GM23338 (cell line): ENCODE measurements around the gene DOCK4. TPM values are rescaled to one million over a fixed set of nuclear protein-coding genes. Genes with fewer than 3 reads are reported as not detected.

ENCODE experiments used
- ATAC-seq: fragments of 200-7000 bp; cut with Tn5 transposase; 3 replicates; pipeline ENCODE4 v1.9.1; 2020
- DNase-seq: peaks from one replicate; pipeline ENCODE4 v3.0.0-alpha.2; 2015; ENCODE audit warnings: low spot score
- H2AFZ ChIP-seq: fragments of 200-600 bp; sonication (generic); 2 replicates; pipeline ENCODE4 v1.8.0; 2016; ENCODE audit warnings: antibody characterized with exemption, mild to moderate bottlenecking, moderate library complexity
- H3F3A ChIP-seq: fragments of 200-600 bp; sonication (generic); replicated peaks from 2 replicates; pipeline ENCODE4 v1.8.0; 2017; ENCODE audit warnings: antibody characterized with exemption, mixed run types, low read depth
- H3K27ac ChIP-seq: fragments of 200-600 bp; sonication (generic); 2 replicates; pipeline ENCODE4 v1.6.1; 2016; ENCODE audit warnings: low read depth
- H3K27me3 ChIP-seq: fragments of 200-600 bp; sonication (generic); 2 replicates; pipeline ENCODE4 v1.8.0; 2016; ENCODE audit warnings: mild to moderate bottlenecking, mixed run types, moderate library complexity; ENCODE audit not compliant: insufficient read depth
- H3K36me3 ChIP-seq: fragments of 200-600 bp; sonication (generic); 2 replicates; pipeline ENCODE4 v1.8.0; 2016; ENCODE audit warnings: mild to moderate bottlenecking; ENCODE audit not compliant: insufficient read depth
- H3K4me1 ChIP-seq: fragments of 200-600 bp; sonication (generic); 2 replicates; pipeline ENCODE4 v1.8.0; 2016; ENCODE audit warnings: mild to moderate bottlenecking, moderate library complexity; ENCODE audit not compliant: insufficient read depth
- H3K4me2 ChIP-seq: fragments of 200-600 bp; sonication (generic); 2 replicates; pipeline ENCODE4 v1.7.1; 2017; ENCODE audit warnings: mixed run types
- H3K4me3 ChIP-seq: fragments of 200-600 bp; sonication (generic); 2 replicates; pipeline ENCODE4 v1.6.1; 2016; ENCODE audit warnings: mixed run types
- H3K79me2 ChIP-seq: fragments of 200-600 bp; sonication (generic); replicated peaks from 2 replicates; pipeline ENCODE4 v1.8.0; 2017; ENCODE audit warnings: mild to moderate bottlenecking; ENCODE audit not compliant: insufficient read depth
- H3K9me2 ChIP-seq: fragments of 200-600 bp; sonication (generic); 2 replicates; pipeline ENCODE4 v1.8.0; 2017; ENCODE audit not compliant: insufficient read depth
- H4K20me1 ChIP-seq: fragments of 200-600 bp; sonication (generic); replicated peaks from 2 replicates; pipeline ENCODE4 v1.8.0; 2017; ENCODE audit warnings: mild to moderate bottlenecking; ENCODE audit not compliant: insufficient read depth
- H3K27ac Mint-ChIP-seq: 2 replicates; pipeline ENCODE4 v1.8.0; 2020; ENCODE audit warnings: inconsistent platforms, mild to moderate bottlenecking, moderate library complexity, mixed read lengths
- H3K27me3 Mint-ChIP-seq: 3 replicates; pipeline ENCODE4 v1.8.0; 2022; ENCODE audit warnings: low read depth, mild to moderate bottlenecking, moderate library complexity, mixed read lengths, inconsistent platforms; ENCODE audit not compliant: insufficient read depth, poor library complexity
- H3K36me3 Mint-ChIP-seq: 3 replicates; pipeline ENCODE4 v1.8.0; 2021; ENCODE audit warnings: low read depth, mild to moderate bottlenecking, inconsistent platforms, moderate library complexity, mixed read lengths
- H3K4me1 Mint-ChIP-seq: 3 replicates; pipeline ENCODE4 v1.8.0; 2020; ENCODE audit warnings: mild to moderate bottlenecking, inconsistent platforms, mixed read lengths
- H3K4me3 Mint-ChIP-seq: 3 replicates; pipeline ENCODE4 v1.8.0; 2021; ENCODE audit warnings: moderate library complexity, mild to moderate bottlenecking, inconsistent platforms, mixed read lengths
- H3K9me3 Mint-ChIP-seq: 3 replicates; pipeline ENCODE4 v1.8.0; 2020; ENCODE audit warnings: moderate library complexity, mild to moderate bottlenecking, inconsistent platforms, mixed read lengths
- CREB1 ChIP-seq: fragments of 250-450 bp; sonication (Bioruptor Pico); IDR thresholded peaks from 2 replicates; pipeline ENCODE4 v1.5.0; 2020; ENCODE audit warnings: low read depth, mild to moderate bottlenecking, moderate library complexity
- CTCF ChIP-seq, 2 experiments: fragments of 200-600 bp in 1 of 2; sonication (generic) in 1 of 2; conservative IDR thresholded peaks; 2 replicates each; pipeline versions ENCODE4 v1.5.1 to v1.6.1; 2016 to 2017; ENCODE audit warnings: antibody characterized with exemption in 2 of 2, low read depth in 2 of 2, mild to moderate bottlenecking in 2 of 2, moderate library complexity in 1 of 2
- ETS1 ChIP-seq: IDR thresholded peaks from 2 replicates; pipeline ENCODE4 v1.6.1; 2016; ENCODE audit warnings: antibody characterized with exemption
- EZH2 ChIP-seq: fragments of 200-600 bp; sonication (generic); IDR thresholded peaks from one replicate; pipeline ENCODE4 v1.8.0; 2017; ENCODE audit warnings: antibody characterized with exemption, mild to moderate bottlenecking, low read depth; ENCODE audit not compliant: unreplicated experiment
- EZH2phosphoT487 ChIP-seq: fragments of 200-600 bp; sonication (generic); IDR thresholded peaks from one replicate; pipeline ENCODE4 v1.8.1; 2018; ENCODE audit warnings: antibody characterized with exemption; ENCODE audit not compliant: unreplicated experiment
- JUNB ChIP-seq: IDR thresholded peaks from one replicate; pipeline ENCODE4 v1.6.1; 2016; ENCODE audit warnings: antibody characterized with exemption; ENCODE audit not compliant: unreplicated experiment
- NANOG ChIP-seq: IDR thresholded peaks from 2 replicates; pipeline ENCODE4 v1.6.1; 2016; ENCODE audit warnings: antibody characterized with exemption, borderline replicate concordance
- POLR2AphosphoS5 ChIP-seq: IDR thresholded peaks from 2 replicates; pipeline ENCODE4 v1.6.1; 2016; ENCODE audit warnings: antibody characterized with exemption, low read depth
- REST ChIP-seq: IDR thresholded peaks from one replicate; pipeline ENCODE4 v1.6.1; 2018; ENCODE audit warnings: antibody characterized with exemption; ENCODE audit not compliant: unreplicated experiment
- STAT1 ChIP-seq: IDR thresholded peaks from one replicate; pipeline ENCODE4 v1.6.1; 2016; ENCODE audit warnings: antibody characterized with exemption; ENCODE audit not compliant: unreplicated experiment
- ZNF114 ChIP-seq: fragments of 250-450 bp; sonication (Bioruptor Pico); IDR thresholded peaks from 2 replicates; pipeline ENCODE4 v1.5.0; 2020; ENCODE audit warnings: mild to moderate bottlenecking, moderate library complexity
- ZNF331 ChIP-seq: fragments of 250-450 bp; sonication (Bioruptor Pico); IDR thresholded peaks from 2 replicates; pipeline ENCODE4 v1.5.0; 2020; ENCODE audit warnings: low read depth, mild to moderate bottlenecking, moderate library complexity
- ZNF462 ChIP-seq: fragments of 250-450 bp; sonication (Bioruptor Pico); IDR thresholded peaks from 2 replicates; pipeline ENCODE4 v1.5.0; 2020; ENCODE audit warnings: mild to moderate bottlenecking, moderate library complexity
- polyA plus RNA-seq: library from polyadenylated mRNA; unstranded; fragments of >200 nt; fragmentation: Nextera tagmentation; extraction: Ambion mirVana; gene quantifications from 2 replicates; pipeline ENCODE4 v1.2.1, GENCODE V29; 2016
- total RNA-seq: library from RNA; depleted of rRNA; stranded (reverse); fragments of >200 nt; shearing (Covaris generic); gene quantifications from 2 replicates; pipeline ENCODE4 v1.2.3, GENCODE V29; 2014

The DOCK4 gene
- total and polyA plus RNA-seq, 2 experiments from 2014 or later: 6.3 to 33.8 TPM

GRCh38 chr7:111919631-111920179, 286.5 kb downstream of the DOCK4 start:
- Histone ChIP-seq H3K27ac (no peak overlapping the region), H3K36me3 (no peaks in the 10 kb centered on the region), H4K20me1 (no peaks in the 10 kb centered on the region), H2AFZ (no peak overlapping the region), H3K4me2 (no peak overlapping the region), H3K79me2 (no peaks in the 10 kb centered on the region), H3K4me1 (no peaks in the 10 kb centered on the region), H3F3A (no peaks in the 10 kb centered on the region), H3K4me3 (no peak overlapping the region), H3K27me3 (no peaks in the 10 kb centered on the region), H3K9me2 (no peaks in the 10 kb centered on the region)
- DNase-seq (no peak), ATAC-seq (no peak)
- H3K27ac Mint-ChIP-seq: no peak overlapping the region
- TF ChIP-seq CTCF (conservative IDR thresholded peaks at IDR 0.05; ENCODE audit: low read depth in 2 of 2) (no peak), ZNF331 (no peak), ZNF462 (CRISPR knock-in tag) (no peak), NANOG (no peak), POLR2AphosphoS5 (no peak), REST (no peak), JUNB (no peak), EZH2 (no peak), ZNF114 (CRISPR knock-in tag) (no peak), STAT1 (no peak), CREB1 (CRISPR knock-in tag) (no peak), EZH2phosphoT487 (no peak), ETS1 (no peak)
- peaks cover 4% of the 10 kb centered on the region for H3K27me3 Mint-ChIP-seq
- H3K4me3 Mint-ChIP-seq: no peak overlapping the region
- H3K36me3 Mint-ChIP-seq: no peaks in the 10 kb centered on the region; the same call in 1 of the 3 replicates
- H3K4me1 Mint-ChIP-seq: peaks cover 16% of the 10 kb centered on the region
- H3K9me3 Mint-ChIP-seq: no peaks in the 10 kb centered on the region
